ENCODE measurements around the gene TTLL13.

DNA sequence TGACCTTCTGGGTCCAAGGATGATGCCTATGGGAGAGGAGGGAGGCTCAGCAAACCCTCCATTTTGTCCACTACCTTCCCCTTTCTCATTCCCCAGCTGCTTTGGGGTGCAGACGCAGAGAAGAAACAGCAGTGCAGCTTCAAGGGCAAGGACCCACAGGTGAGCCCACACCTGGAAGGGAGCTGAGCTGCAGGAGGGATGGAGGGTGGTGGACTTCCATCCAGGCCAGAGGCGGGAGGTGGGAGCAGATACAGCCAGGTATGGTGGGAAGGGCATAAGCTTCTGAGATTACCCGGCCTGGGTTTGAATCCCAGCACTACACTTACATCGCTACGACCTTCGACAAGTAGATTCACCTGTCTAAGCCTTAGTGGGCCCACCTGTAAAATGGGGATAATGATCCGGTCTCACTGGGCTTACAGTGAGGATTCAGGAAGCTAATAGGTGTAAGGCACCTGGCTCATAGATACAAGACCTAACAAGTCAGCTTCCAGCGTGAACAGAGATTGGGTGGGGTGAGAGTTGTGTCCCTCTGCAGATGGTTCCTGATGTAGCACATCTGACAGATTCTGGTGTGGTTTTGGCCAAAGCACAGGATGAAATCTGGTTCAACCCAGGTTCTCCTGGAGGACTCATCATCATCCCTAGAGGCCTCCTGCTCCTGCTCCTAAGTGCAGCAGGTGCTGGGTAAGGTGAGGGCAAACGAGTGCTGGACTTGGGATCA, 31.5 kb upstream of the TTLL13 start:
- TF ChIP-seq CTCF (IDR thresholded peaks at IDR 0.05) (no peak), POLR2A (IDR thresholded peaks at IDR 0.05) (no peak)
